HL-60 (cell line): ENCODE measurements around the gene KANK3.

Source experiments
- DNase-seq, 2 experiments: peaks; one replicate each; pipeline ENCODE4 v3.0.0-alpha.2; 2010 to 2020; ENCODE audit warnings: low read depth in 1 of 2, low spot score in 1 of 2
- H3K27ac ChIP-seq: fragments of 250-450 bp; sonication (Bioruptor Pico); replicated peaks from 2 replicates; pipeline ENCODE4 v1.5.1; 2020; ENCODE audit warnings: mild to moderate bottlenecking, moderate library complexity
- H3K27me3 ChIP-seq: fragments of 250-450 bp; sonication (Bioruptor Pico); 2 replicates; pipeline ENCODE4 v1.5.1; 2021; ENCODE audit warnings: mild to moderate bottlenecking, moderate library complexity; ENCODE audit not compliant: insufficient read depth, poor library complexity, severe bottlenecking
- H3K4me3 ChIP-seq: replicated peaks from 2 replicates; pipeline ENCODE4 v1.5.1; 2011; ENCODE audit warnings: mild to moderate bottlenecking, control low read depth, low read length; ENCODE audit not compliant: insufficient read depth
- CTCF ChIP-seq: IDR thresholded peaks from one replicate; pipeline ENCODE4 v1.5.1; 2011; ENCODE audit warnings: low read length, control low read depth, inconsistent platforms; ENCODE audit not compliant: insufficient read depth
- GABPA ChIP-seq: IDR thresholded peaks from 2 replicates; pipeline ENCODE4 v1.6.1; 2012; ENCODE audit warnings: low read depth
- POLR2AphosphoS5 ChIP-seq: IDR thresholded peaks from 2 replicates; pipeline ENCODE4 v1.6.1; 2012; ENCODE audit warnings: low read depth
- REST ChIP-seq: IDR thresholded peaks from 2 replicates; pipeline ENCODE4 v1.6.1; 2012; ENCODE audit warnings: low read depth; ENCODE audit not compliant: insufficient replicate concordance
- SPI1 ChIP-seq: IDR thresholded peaks from 2 replicates; pipeline ENCODE4 v1.6.1; 2012; ENCODE audit warnings: low read depth, mild to moderate bottlenecking, borderline replicate concordance

Gene KANK3

GRCh38 chr19:8332976-8333766, 9.9 kb downstream of the KANK3 start:
- no peak for DNase-seq
- Histone ChIP-seq H3K27ac (no peak overlapping the region), H3K4me3 (no peak overlapping the region), H3K27me3 (peaks cover 34% of the 10 kb centered on the region)
- TF ChIP-seq GABPA (no peak), CTCF (no peak), SPI1 (no peak), POLR2AphosphoS5 (no peak), REST (no peak)

GRCh38 chr19:8331263-8331845, 11.7 kb downstream of the KANK3 start:
- Histone ChIP-seq H3K27me3 (peaks cover 32% of the 10 kb centered on the region), H3K4me3 (no peak overlapping the region), H3K27ac (no peak overlapping the region)
- TF ChIP-seq GABPA (no peak), SPI1 (no peak), REST (no peak), POLR2AphosphoS5 (no peak), CTCF (no peak)
- DNase-seq: no peak

GRCh38 chr19:8329996-8330395, 13.1 kb downstream of the KANK3 start:
- H3K27ac ChIP-seq: no peak overlapping the region
- TF ChIP-seq GABPA: no peak
- no peak for TF ChIP-seq POLR2AphosphoS5
- no peak for TF ChIP-seq REST
- TF ChIP-seq CTCF: no peak
- TF ChIP-seq SPI1: no peak
- H3K4me3 ChIP-seq: no peak overlapping the region
- peaks cover 24% of the 10 kb centered on the region for H3K27me3 ChIP-seq
- no peak for DNase-seq
